OCI-LY7 (cell line): Measurements from ENCODE around the gene PFKFB1. TPM values are rescaled to one million over a fixed set of nuclear protein-coding genes. Genes with fewer than 3 reads are reported as not detected.

Experiments used
- BruUV-seq: library from RNA; stranded (reverse); fragments of 400-500 nt; replicated peaks from 2 replicates; lab custom pipeline; 2021; lab: Mats Ljungman, UMichigan
- CTCF ChIA-PET: fragments of 300-600 bp; sonication (Branson Sonifier 250); formaldehyde crosslinking; loops from one replicate; lab custom pipeline; 2022; ENCODE audit warnings: antibody characterized with exemption; ENCODE audit not compliant: unreplicated experiment; lab: Charles Lee
- POLR2A ChIA-PET: fragments of 300-600 bp; sonication (Branson Sonifier 250); formaldehyde crosslinking; loops from one replicate; lab custom pipeline; 2022; ENCODE audit warnings: antibody characterized with exemption; lab: Charles Lee
- DNase-seq: peaks from one replicate; pipeline ENCODE4 v3.0.0-alpha.2; 2015; ENCODE audit warnings: low spot score
- H2AFZ ChIP-seq: fragments of 200-600 bp; sonication (generic), shearing (Covaris generic); 2 replicates; pipeline ENCODE4 v1.6.1; 2014; ENCODE audit warnings: mild to moderate bottlenecking, antibody characterized with exemption, low read length, moderate library complexity
- H3K27ac ChIP-seq: fragments of 200-600 bp; sonication (generic); 2 replicates; pipeline ENCODE4 v1.5.1; 2014; ENCODE audit warnings: mixed run types, low read depth, mild to moderate bottlenecking, moderate library complexity, low read length, inconsistent platforms; ENCODE audit not compliant: poor library complexity, severe bottlenecking
- H3K36me3 ChIP-seq: fragments of 200-600 bp; sonication (generic); 2 replicates; pipeline ENCODE4 v1.6.1; 2014; ENCODE audit warnings: mild to moderate bottlenecking, antibody characterized with exemption, low read length, moderate library complexity, mixed read lengths; ENCODE audit not compliant: insufficient read depth
- H3K4me1 ChIP-seq: fragments of 200-600 bp; sonication (generic); 2 replicates; pipeline ENCODE4 v1.5.1; 2014; ENCODE audit warnings: mild to moderate bottlenecking, low read length; ENCODE audit not compliant: insufficient read depth, poor library complexity, severe bottlenecking
- H3K4me2 ChIP-seq: fragments of 200-600 bp; sonication (generic); 2 replicates; pipeline ENCODE4 v1.6.1; 2014; ENCODE audit warnings: mild to moderate bottlenecking, low read length
- H3K4me3 ChIP-seq: fragments of 200-600 bp; sonication (generic); 2 replicates; pipeline ENCODE4 v1.5.1; 2014; ENCODE audit warnings: mild to moderate bottlenecking, low read depth, low read length; ENCODE audit not compliant: poor library complexity, severe bottlenecking
- H3K79me2 ChIP-seq: fragments of 200-600 bp; sonication (generic); 2 replicates; pipeline ENCODE4 v1.6.1; 2016; ENCODE audit warnings: low read depth, mild to moderate bottlenecking, low read length, moderate library complexity, mixed read lengths; ENCODE audit not compliant: insufficient read depth
- H3K9me2 ChIP-seq: fragments of 200-600 bp; sonication (generic); 2 replicates; pipeline ENCODE4 v1.6.1; 2016; ENCODE audit warnings: mild to moderate bottlenecking, low read length, mixed read lengths; ENCODE audit not compliant: insufficient read depth
- H3K9me3 ChIP-seq: fragments of 200-600 bp; sonication (generic); 2 replicates; pipeline ENCODE4 v1.6.1; 2014; ENCODE audit warnings: mild to moderate bottlenecking, mixed run types, low read length, mixed read lengths
- H4K20me1 ChIP-seq: fragments of 200-600 bp; sonication (generic); 2 replicates; pipeline ENCODE4 v1.6.1; 2014; ENCODE audit warnings: mild to moderate bottlenecking, antibody characterized with exemption, low read length, moderate library complexity, mixed read lengths; ENCODE audit not compliant: insufficient read depth
- CTCF ChIP-seq: fragments of 200-600 bp; sonication (generic); conservative IDR thresholded peaks from 2 replicates; pipeline ENCODE4 v1.5.1; 2014; ENCODE audit warnings: mild to moderate bottlenecking, antibody characterized with exemption, low read length, moderate library complexity, mixed read lengths
- EZH2phosphoT487 ChIP-seq: fragments of 200-600 bp; sonication (generic); IDR thresholded peaks from 2 replicates; pipeline ENCODE4 v1.6.1; 2018; ENCODE audit warnings: low read depth, borderline replicate concordance, mild to moderate bottlenecking, mixed run types, antibody characterized with exemption, low read length, moderate library complexity, mixed read lengths
- intact Hi-C: fragments of 100-400 bp; cut with micrococcal nuclease; formaldehyde crosslinking; loops from one replicate; pipeline ENCODE4 v1.10.0; 2022; ENCODE audit not compliant: unreplicated experiment
- total RNA-seq, 2 experiments: library from RNA; depleted of rRNA in 1 of 2; stranded (reverse); fragments of >200 nt in 1 of 2; shearing (Covaris generic) in 1 of 2; gene quantifications; 2 replicates each; pipeline ENCODE4 v1.2.3, GENCODE V29; 2014 to 2022

PFKFB1 gene
- total RNA-seq, 2 experiments from 2014 or later: 0.72 to 0.76 TPM

- POLR2A ChIA-PET: interaction anchor here (0.7 to 2.4 kb wide), 8 partner anchors 9 to 1267 kb away, joined by 3 to 12 read pairs (median 6); no protein-coding TSS in a partner anchor
- Histone ChIP-seq H4K20me1 (no peaks in the 10 kb centered on the region), H2AFZ (peak within 1 kb of the TSS; percentile 87), H3K27ac (peak within 1 kb of the TSS; percentile 90), H3K79me2 (peaks cover 17% of the 10 kb centered on the region), H3K4me2 (peak within 1 kb of the TSS; percentile 85), H3K36me3 (peaks cover 33% of the 10 kb centered on the region), H3K9me2 (no peaks in the 10 kb centered on the region), H3K9me3 (no peaks in the 10 kb centered on the region), H3K4me3 (peak within 1 kb of the TSS; percentile 83), H3K4me1 (peaks cover 13% of the 10 kb centered on the region)
- TSS peak; percentile 83 for BruUV-seq
- CTCF ChIA-PET: interaction anchor here (0.5 kb wide), 1 partner anchor 1596 kb away, joined by 3 read pairs; no protein-coding TSS in a partner anchor
- peak; percentile 91 for DNase-seq
- intact Hi-C loops: loop anchor here (5.0 kb wide), 1 partner anchor 468 kb away; the partner anchor contains the start of gene GNL3L
- TF ChIP-seq CTCF: no peak
- TF ChIP-seq EZH2phosphoT487: no peak
These were observed 6.0 kb upstream of the PFKFB1 start, which contains the start of gene APEX2 for GRCh38 chrX:54999717-55000598. Gene APEX2 (plus strand): TSS chrX:55000363. CDS start chrX:55000423, 60 bp downstream.

- no TSS peak for BruUV-seq
- intact Hi-C loops: no loop called here
These were observed 1.6 kb upstream of the PFKFB1 start for GRCh38 chrX:54995621-54996020.

More at GRCh38 chrX:54995621-54996020, 1.6 kb upstream of the PFKFB1 start:
- Histone ChIP-seq H3K9me2 (no peaks in the 10 kb centered on the region), H3K27ac (no peak overlapping the region), H3K4me1 (peaks cover 6% of the 10 kb centered on the region), H4K20me1 (no peaks in the 10 kb centered on the region), H2AFZ (no peak overlapping the region), H3K9me3 (no peaks in the 10 kb centered on the region), H3K4me2 (no peak overlapping the region), H3K36me3 (no peaks in the 10 kb centered on the region), H3K79me2 (peaks cover 4% of the 10 kb centered on the region), H3K4me3 (no peak overlapping the region)
- DNase-seq: no peak
- POLR2A ChIA-PET: no interaction called here
- CTCF ChIA-PET: interaction anchor here (0.6 kb wide), 1 partner anchor 1592 kb away, joined by 3 read pairs; no protein-coding TSS in a partner anchor
- TF ChIP-seq EZH2phosphoT487 (no peak), CTCF (no peak)
